Endothelial cell of umbilical vein (primary cell): ENCODE results near the gene KCNN1. TPM values are rescaled to one million over a fixed set of nuclear protein-coding genes. Genes with fewer than 3 reads are reported as not detected.

ENCODE experiments used
- BruUV-seq: library from RNA; stranded (reverse); fragments of 400-500 nt; replicated peaks from 2 replicates; lab custom pipeline; 2021; lab: Mats Ljungman, UMichigan
- CTCF ChIA-PET: fragments of 300-600, 350-600 bp; sonication (Branson Sonifier 250); formaldehyde crosslinking; loops from one replicate; lab custom pipeline; 2021; ENCODE audit warnings: antibody characterized with exemption, inconsistent platforms; lab: Charles Lee
- POLR2A ChIA-PET: fragments of 300-600, 350-600 bp; sonication (Branson Sonifier 250); formaldehyde crosslinking; loops from one replicate; lab custom pipeline; 2021; ENCODE audit warnings: antibody characterized with exemption, inconsistent platforms; lab: Charles Lee
- DNase-seq: peaks from one replicate; pipeline ENCODE4 v3.0.0-alpha.2; 2011; ENCODE audit warnings: low read depth, low spot score
- FAIRE-seq: peaks from 2 replicates; lab custom pipeline; 2011; peaks lifted over from hg19 to GRCh38; lab: Jason Lieb, UNC
- H2AFZ ChIP-seq: 2 replicates; pipeline ENCODE4 v1.6.0; 2012; ENCODE audit warnings: low read depth, low read length, control low read depth, inconsistent platforms
- H3K27ac ChIP-seq: 2 replicates; pipeline ENCODE4 v1.5.1; 2011; ENCODE audit warnings: low read depth, mild to moderate bottlenecking, control low read depth, low read length, moderate library complexity; ENCODE audit not compliant: insufficient read depth
- H3K27me3 ChIP-seq, 2 experiments: 2 replicates each; pipeline versions ENCODE4 v1.6.0 to v1.6.1; 2011; ENCODE audit warnings: low read length in 2 of 2, mixed read lengths in 1 of 2; ENCODE audit not compliant: control insufficient read depth in 2 of 2, insufficient read depth in 2 of 2
- H3K36me3 ChIP-seq, 2 experiments: 2 replicates in 1 of 2; 3 replicates in 1 of 2; pipeline ENCODE4 v1.5.1; 2011; ENCODE audit warnings: low read length in 2 of 2, mild to moderate bottlenecking in 1 of 2, moderate library complexity in 1 of 2; ENCODE audit not compliant: control insufficient read depth in 2 of 2, insufficient read depth in 2 of 2; ENCODE audit errors: extremely low read depth in 1 of 2
- H3K4me1 ChIP-seq: 3 replicates; pipeline ENCODE4 v1.5.1; 2011; ENCODE audit warnings: mild to moderate bottlenecking, low read length; ENCODE audit not compliant: control insufficient read depth, insufficient read depth; ENCODE audit errors: extremely low read depth
- H3K4me2 ChIP-seq: 2 replicates; pipeline ENCODE4 v1.6.1; 2011; ENCODE audit warnings: low read length, control low read depth, mixed read lengths; ENCODE audit not compliant: insufficient read depth
- H3K4me3 ChIP-seq, 3 experiments: fragments of 200-600 bp in 1 of 3; sonication (generic), shearing (Covaris generic) in 1 of 3; replicated peaks in 1 of 3; 2 replicates each; pipeline ENCODE4 v1.5.1; 2011 to 2016; ENCODE audit warnings: control low read depth in 3 of 3, low read length in 3 of 3, mild to moderate bottlenecking in 2 of 3, inconsistent platforms in 1 of 3, low read depth in 1 of 3, moderate library complexity in 1 of 3; ENCODE audit not compliant: insufficient read depth in 1 of 3
- H3K79me2 ChIP-seq: 2 replicates; pipeline ENCODE4 v1.6.0; 2012; ENCODE audit warnings: low read length, inconsistent platforms; ENCODE audit not compliant: control insufficient read depth, insufficient read depth
- H3K9ac ChIP-seq: replicated peaks from 2 replicates; pipeline ENCODE3; 2011; ENCODE audit warnings: low read length, control low read depth; ENCODE audit not compliant: insufficient read depth; ENCODE audit errors: extremely low read depth
- H3K9me1 ChIP-seq: replicated peaks from 3 replicates; pipeline ENCODE4 v1.6.0; 2011; ENCODE audit warnings: mild to moderate bottlenecking, low read length; ENCODE audit not compliant: control insufficient read depth, insufficient read depth; ENCODE audit errors: extremely low read depth
- H3K9me3 ChIP-seq: replicated peaks from 2 replicates; pipeline ENCODE4 v1.5.1; 2012; ENCODE audit warnings: low read length, inconsistent platforms; ENCODE audit not compliant: control insufficient read depth, insufficient read depth
- H4K20me1 ChIP-seq: replicated peaks from 2 replicates; pipeline ENCODE3; 2011; ENCODE audit warnings: mild to moderate bottlenecking, low read length; ENCODE audit not compliant: control insufficient read depth, insufficient read depth; ENCODE audit errors: extremely low read depth
- dilution Hi-C: fragments of 300-500 bp; cut with MboI; formaldehyde crosslinking; loops from one replicate; pipeline ENCODE4 v1.15.0; 2019; ENCODE audit warnings: low sequenced_read_pairs; ENCODE audit not compliant: extremely low pct_ligation_motif_present
- intact Hi-C: fragments of 100-400 bp; cut with micrococcal nuclease; formaldehyde crosslinking; loops from one replicate; pipeline ENCODE4 v1.10.0; 2022
- polyA plus RNA-seq, 4 experiments: library from polyadenylated mRNA; depleted of rRNA in 3 of 4; stranded (reverse) in 3 of 4; unstranded in 1 of 4; fragments of >200 nt; gene quantifications; 2 replicates each; pipeline versions ENCODE4 v1.2.1 to v1.2.3, GENCODE V29; 2011 to 2012; ENCODE audit warnings: missing spikeins in 1 of 4
- total RNA-seq: library from RNA; stranded (reverse); gene quantifications from 2 replicates; pipeline ENCODE4 v1.2.3, GENCODE V29; 2021
- TF ChIP-seq, protein P1 (sequence below): IDR thresholded peaks from 2 replicates; pipeline ENCODE4 v1.6.1; 2011; ENCODE audit not compliant: insufficient read depth, insufficient read length
- TF ChIP-seq, protein P2 (sequence below), 2 donors: IDR thresholded peaks; 1 replicate in 1 of 2; 2 replicates in 1 of 2; pipeline ENCODE4 v1.5.1; 2011; ENCODE audit warnings: low read length in 2 of 2, mild to moderate bottlenecking in 2 of 2, moderate library complexity in 2 of 2, control low read depth in 1 of 2, inconsistent platforms in 1 of 2, low read depth in 1 of 2; ENCODE audit not compliant: insufficient read depth in 1 of 2; ENCODE audit errors: extremely low read depth in 1 of 2

Gene KCNN1
- total and polyA plus RNA-seq, 2 donors (not counting 3 experiments of a cell fraction or from before 2014, with no cell fraction given) = 0.18 to 0.80 TPM

DNA sequence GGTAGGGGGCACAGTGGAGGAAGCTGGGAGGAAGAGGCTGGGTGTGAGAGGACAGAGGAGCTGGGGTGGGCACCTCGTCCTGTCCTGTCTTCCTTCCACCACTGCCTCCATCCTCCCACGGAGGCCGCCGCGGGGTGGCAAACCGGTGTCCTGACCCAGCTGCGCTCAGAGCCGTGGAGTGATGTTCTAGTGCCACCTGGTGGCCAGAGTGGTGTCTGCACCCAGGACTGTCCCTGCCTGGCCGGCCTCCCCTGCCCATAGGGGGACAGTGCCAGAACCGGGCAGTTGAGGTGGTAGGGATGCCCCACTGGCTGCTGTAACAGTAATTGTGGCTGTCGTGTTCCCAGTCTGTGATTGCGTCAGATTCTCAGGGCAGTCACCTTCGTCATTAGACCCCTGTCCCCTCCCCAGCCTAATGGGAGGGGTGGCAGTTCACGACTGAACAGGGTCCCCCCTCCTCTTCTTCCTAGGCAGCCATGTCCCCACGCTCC is 30.0 kb downstream of the KCNN1 start:
- Histone ChIP-seq H3K4me2 (no peak overlapping the region), H3K4me3 (no peak overlapping the region), H3K4me1 (peaks cover 9% of the 10 kb centered on the region), H3K9me3 (no peaks in the 10 kb centered on the region), H3K79me2 (peaks cover 6% of the 10 kb centered on the region), H3K27me3 (no peaks in the 10 kb centered on the region), H3K9ac (no peak overlapping the region), H2AFZ (no peak overlapping the region), H3K27ac (no peak overlapping the region), H3K9me1 (no peaks in the 10 kb centered on the region), H3K36me3 (no peaks in the 10 kb centered on the region), H4K20me1 (no peaks in the 10 kb centered on the region)
- POLR2A ChIA-PET = no interaction called here
- intact Hi-C loops = loop anchor here (1.0 kb wide), 4 partner anchors 51 to 138 kb away; partner anchors contain the start of gene RPL18A
- peak; percentile 90 for FAIRE-seq
- TF ChIP-seq, protein P1, sequence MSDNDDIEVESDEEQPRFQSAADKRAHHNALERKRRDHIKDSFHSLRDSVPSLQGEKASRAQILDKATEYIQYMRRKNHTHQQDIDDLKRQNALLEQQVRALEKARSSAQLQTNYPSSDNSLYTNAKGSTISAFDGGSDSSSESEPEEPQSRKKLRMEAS = no peak
- TF ChIP-seq, protein P2, sequence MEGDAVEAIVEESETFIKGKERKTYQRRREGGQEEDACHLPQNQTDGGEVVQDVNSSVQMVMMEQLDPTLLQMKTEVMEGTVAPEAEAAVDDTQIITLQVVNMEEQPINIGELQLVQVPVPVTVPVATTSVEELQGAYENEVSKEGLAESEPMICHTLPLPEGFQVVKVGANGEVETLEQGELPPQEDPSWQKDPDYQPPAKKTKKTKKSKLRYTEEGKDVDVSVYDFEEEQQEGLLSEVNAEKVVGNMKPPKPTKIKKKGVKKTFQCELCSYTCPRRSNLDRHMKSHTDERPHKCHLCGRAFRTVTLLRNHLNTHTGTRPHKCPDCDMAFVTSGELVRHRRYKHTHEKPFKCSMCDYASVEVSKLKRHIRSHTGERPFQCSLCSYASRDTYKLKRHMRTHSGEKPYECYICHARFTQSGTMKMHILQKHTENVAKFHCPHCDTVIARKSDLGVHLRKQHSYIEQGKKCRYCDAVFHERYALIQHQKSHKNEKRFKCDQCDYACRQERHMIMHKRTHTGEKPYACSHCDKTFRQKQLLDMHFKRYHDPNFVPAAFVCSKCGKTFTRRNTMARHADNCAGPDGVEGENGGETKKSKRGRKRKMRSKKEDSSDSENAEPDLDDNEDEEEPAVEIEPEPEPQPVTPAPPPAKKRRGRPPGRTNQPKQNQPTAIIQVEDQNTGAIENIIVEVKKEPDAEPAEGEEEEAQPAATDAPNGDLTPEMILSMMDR (IDR thresholded peaks at IDR 0.05; ENCODE audit: extremely low read depth in 1 of 2, insufficient read depth in 1 of 2, low read depth in 1 of 2, low read length in 2 of 2) = peak; percentile 90 to 98
- dilution Hi-C loops = no loop called here
- CTCF ChIA-PET = interaction anchor here (0.6 to 6.6 kb wide), 22 partner anchors 10 to 585 kb away, joined by 3 to 203 read pairs (median 4); partner anchors contain the start of genes CCDC124, KCNN1, RPL18A and SLC5A5
- no TSS peak for BruUV-seq
- DNase-seq = peak; percentile 72
